ENCODE measurements around the gene LRRC40. TPM values are rescaled to one million over a fixed set of nuclear protein-coding genes. Genes with fewer than 3 reads are reported as not detected.

The LRRC40 gene
- total RNA-seq, 1 experiment from 2014 or later: 15.9 TPM

DNA sequence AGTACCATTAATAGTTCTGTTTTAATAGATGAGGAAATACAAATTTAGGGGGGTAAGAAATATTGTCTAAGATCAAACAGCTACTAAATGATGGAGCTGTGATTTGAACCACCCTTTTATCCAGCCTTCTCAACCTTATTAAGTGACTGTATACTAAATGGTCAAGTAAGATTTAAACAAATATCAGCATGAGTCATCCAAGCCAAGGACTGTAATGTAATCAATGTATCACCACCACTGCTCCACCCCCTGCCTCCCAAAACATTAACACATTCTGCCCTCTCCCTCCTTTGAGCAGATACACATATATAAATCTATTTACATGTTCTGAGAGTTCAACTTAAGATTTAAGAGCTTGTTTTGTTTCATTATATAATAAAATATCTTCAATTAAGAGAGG, 58.9 kb downstream of the LRRC40 start:
- TF ChIP-seq REST (IDR thresholded peaks at IDR 0.05; ENCODE audit: insufficient read depth in 1 of 2, low read depth in 2 of 2, low read length in 1 of 2) (no peak), TCF7L2 (IDR thresholded peaks at IDR 0.05; ENCODE audit: low read depth, low read length) (no peak), SIN3A (IDR thresholded peaks at IDR 0.05; ENCODE audit: borderline replicate concordance, insufficient read depth, low read depth, low read length) (no peak), POLR2AphosphoS5 (IDR thresholded peaks at IDR 0.05; ENCODE audit: low read depth, low read length) (no peak)
- TF ChIP-seq, protein P1, sequence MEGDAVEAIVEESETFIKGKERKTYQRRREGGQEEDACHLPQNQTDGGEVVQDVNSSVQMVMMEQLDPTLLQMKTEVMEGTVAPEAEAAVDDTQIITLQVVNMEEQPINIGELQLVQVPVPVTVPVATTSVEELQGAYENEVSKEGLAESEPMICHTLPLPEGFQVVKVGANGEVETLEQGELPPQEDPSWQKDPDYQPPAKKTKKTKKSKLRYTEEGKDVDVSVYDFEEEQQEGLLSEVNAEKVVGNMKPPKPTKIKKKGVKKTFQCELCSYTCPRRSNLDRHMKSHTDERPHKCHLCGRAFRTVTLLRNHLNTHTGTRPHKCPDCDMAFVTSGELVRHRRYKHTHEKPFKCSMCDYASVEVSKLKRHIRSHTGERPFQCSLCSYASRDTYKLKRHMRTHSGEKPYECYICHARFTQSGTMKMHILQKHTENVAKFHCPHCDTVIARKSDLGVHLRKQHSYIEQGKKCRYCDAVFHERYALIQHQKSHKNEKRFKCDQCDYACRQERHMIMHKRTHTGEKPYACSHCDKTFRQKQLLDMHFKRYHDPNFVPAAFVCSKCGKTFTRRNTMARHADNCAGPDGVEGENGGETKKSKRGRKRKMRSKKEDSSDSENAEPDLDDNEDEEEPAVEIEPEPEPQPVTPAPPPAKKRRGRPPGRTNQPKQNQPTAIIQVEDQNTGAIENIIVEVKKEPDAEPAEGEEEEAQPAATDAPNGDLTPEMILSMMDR (IDR thresholded peaks at IDR 0.05): no peak
- H3K4me1 ChIP-seq (ENCODE audit: control insufficient read depth, insufficient read depth, low read length): no peaks in the 10 kb centered on the region; the same call in 1 of the 2 replicates
- no TSS peak for BruUV-seq (replicated peaks)
- ATAC-seq (no peak), DNase-seq (ENCODE audit: low read depth, low spot score) (peak; percentile 8)
- no peaks in the 10 kb centered on the region for H3K27me3 ChIP-seq (ENCODE audit: control insufficient read depth, insufficient read depth, low read length)
- H3K36me3 ChIP-seq (ENCODE audit: control insufficient read depth, insufficient read depth, low read length): peaks cover 2% of the 10 kb centered on the region; the same call in 1 of the 2 replicates
- in situ Hi-C loops (cut with HindIII; ENCODE audit: low pct_unique_long_range_greater_than_20kb, low sequenced_read_pairs): no loop called here
- ChIA-PET CTCF (no interaction called here), POLR2A (no interaction called here)
- H3K4me3 ChIP-seq (ENCODE audit: low read depth in 2 of 2, low read length in 2 of 2): no peak overlapping the region
- no peak overlapping the region for H3K27ac ChIP-seq (ENCODE audit: low read length)
- no peaks in the 10 kb centered on the region for H3K9me3 ChIP-seq (ENCODE audit: control insufficient read depth, insufficient read depth, low read depth, low read length)
- intact Hi-C loops (cut with micrococcal nuclease; ENCODE audit: unreplicated experiment): no loop called here

DNA sequence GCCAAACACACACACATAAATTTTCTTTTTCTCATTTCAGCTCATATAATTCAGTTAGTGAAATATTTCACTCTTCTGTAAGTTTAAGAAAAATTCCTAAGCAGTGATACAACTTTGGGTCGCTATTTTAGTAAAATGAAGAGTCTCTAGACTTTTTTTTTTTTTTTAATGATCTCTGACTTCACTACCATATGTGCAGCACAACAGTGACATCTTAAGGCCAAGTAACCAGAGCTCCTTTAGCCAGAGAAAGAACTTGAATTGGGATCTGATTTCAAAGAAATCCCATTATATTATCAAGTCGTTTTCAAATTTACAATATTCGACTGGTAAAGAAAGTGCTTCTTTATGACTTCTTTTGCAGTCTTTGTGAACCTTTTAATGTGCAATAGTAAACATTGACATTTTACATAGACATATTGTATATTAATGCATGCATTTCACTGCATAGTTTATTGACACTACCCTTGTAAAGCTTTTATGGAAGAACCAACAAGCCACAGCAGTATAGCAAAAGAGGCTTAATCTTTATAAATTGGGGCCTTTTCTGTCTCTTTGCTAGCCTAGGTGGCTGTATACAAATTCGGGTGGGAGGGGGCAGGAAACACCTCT, 62.2 kb downstream of the LRRC40 start:
- POLR2A ChIA-PET: interaction anchor here (0.7 kb wide), 2 partner anchors 64 to 355 kb away, joined by 8 to 16 read pairs; no protein-coding TSS in a partner anchor
- intact Hi-C loops (cut with micrococcal nuclease; ENCODE audit: unreplicated experiment): no loop called here
- in situ Hi-C loops (cut with HindIII; ENCODE audit: low pct_unique_long_range_greater_than_20kb, low sequenced_read_pairs): no loop called here
- no TSS peak for BruUV-seq (replicated peaks)
- ATAC-seq: no peak
- no peak for DNase-seq (ENCODE audit: low read depth, low spot score)
- no peaks in the 10 kb centered on the region for H3K27me3 ChIP-seq (ENCODE audit: control insufficient read depth, insufficient read depth, low read length)
- no peaks in the 10 kb centered on the region for H3K9me3 ChIP-seq (ENCODE audit: control insufficient read depth, insufficient read depth, low read depth, low read length)
- peaks cover under 1% of the 10 kb centered on the region; the same call in 1 of the 2 replicates for H3K36me3 ChIP-seq (ENCODE audit: control insufficient read depth, insufficient read depth, low read length)
- H3K27ac ChIP-seq (ENCODE audit: low read length): no peak overlapping the region
- CTCF ChIA-PET: no interaction called here
- no peaks in the 10 kb centered on the region; the same call in 1 of the 2 replicates for H3K4me1 ChIP-seq (ENCODE audit: control insufficient read depth, insufficient read depth, low read length)
- no peak overlapping the region for H3K4me3 ChIP-seq (ENCODE audit: low read depth in 2 of 2, low read length in 2 of 2)
- TF ChIP-seq POLR2AphosphoS5 (IDR thresholded peaks at IDR 0.05; ENCODE audit: low read depth, low read length): no peak
- TF ChIP-seq, protein P1 (IDR thresholded peaks at IDR 0.05): peak; percentile 10; the same call in 1 of the 2 replicates
- no peak for TF ChIP-seq TCF7L2 (IDR thresholded peaks at IDR 0.05; ENCODE audit: low read depth, low read length)
- no peak for TF ChIP-seq SIN3A (IDR thresholded peaks at IDR 0.05; ENCODE audit: borderline replicate concordance, insufficient read depth, low read depth, low read length)
- no peak for TF ChIP-seq REST (IDR thresholded peaks at IDR 0.05; ENCODE audit: insufficient read depth in 1 of 2, low read depth in 2 of 2, low read length in 1 of 2)

Measured in Panc1 (cell line).